T follicular helper cell (primary cell): ENCODE results near the gene USP49.

Experiments used
- DNase-seq: peaks from one replicate; pipeline ENCODE4 v3.0.0-alpha.2; 2020; ENCODE audit warnings: low read depth

USP49 gene

GRCh38 chr6:41874741-41875140, 20.4 kb downstream of the USP49 start:
- no peak for DNase-seq

GRCh38 chr6:41872147-41872546, 23.0 kb downstream of the USP49 start:
- no peak for DNase-seq

- no peak for DNase-seq
These were observed 23.5 kb downstream of the USP49 start for GRCh38 chr6:41871691-41872090.

GRCh38 chr6:41859356-41859755, 35.8 kb downstream of the USP49 start:
- DNase-seq: no peak

GRCh38 chr6:41858703-41859102, 36.5 kb downstream of the USP49 start:
- DNase-seq: no peak

- no peak for DNase-seq
These were observed 44.3 kb downstream of the USP49 start for GRCh38 chr6:41850861-41851260.

GRCh38 chr6:41846666-41847237, 48.4 kb downstream of the USP49 start:
- DNase-seq: peak; percentile 28

- DNase-seq: no peak
These were observed 52.0 kb downstream of the USP49 start for GRCh38 chr6:41843178-41843577.

GRCh38 chr6:41840326-41840725, 54.8 kb downstream of the USP49 start:
- no peak for DNase-seq

- DNase-seq: no peak
These were observed 58.5 kb downstream of the USP49 start for GRCh38 chr6:41836660-41837052.

- DNase-seq: no peak
These were observed 59.0 kb downstream of the USP49 start for GRCh38 chr6:41836022-41836659.

- DNase-seq: no peak
These were observed 62.9 kb downstream of the USP49 start for GRCh38 chr6:41832263-41832662.

- DNase-seq: no peak
These were observed 68.7 kb downstream of the USP49 start for GRCh38 chr6:41826343-41827022.

- no peak for DNase-seq
These were observed 70.3 kb downstream of the USP49 start for GRCh38 chr6:41824571-41825569.

GRCh38 chr6:41823178-41823577, 72.0 kb downstream of the USP49 start:
- no peak for DNase-seq

GRCh38 chr6:41822021-41822420, 73.2 kb downstream of the USP49 start:
- DNase-seq: no peak

GRCh38 chr6:41821266-41821665, 73.9 kb downstream of the USP49 start:
- no peak for DNase-seq

GRCh38 chr6:41818271-41819054, 76.7 kb downstream of the USP49 start:
- DNase-seq: no peak

- DNase-seq: no peak
These were observed 79.6 kb downstream of the USP49 start for GRCh38 chr6:41815587-41815986.

- no peak for DNase-seq
These were observed 80.5 kb downstream of the USP49 start for GRCh38 chr6:41814629-41815028.

GRCh38 chr6:41813956-41814355, 81.2 kb downstream of the USP49 start:
- DNase-seq: no peak
